ENCODE measurements around the gene FKBP8.

Gene FKBP8

GRCh38 chr19:18520848-18521691 lies 22.3 kb downstream of the FKBP8 start:
- DNase-seq, result peak; percentile 39 to 49

- peak; percentile 68 to 71 for DNase-seq
Measured at GRCh38 chr19:18519962-18520847, 23.2 kb downstream of the FKBP8 start.

- DNase-seq, result no peak
Measured at GRCh38 chr19:18518639-18519038, 24.7 kb downstream of the FKBP8 start.

DNA sequence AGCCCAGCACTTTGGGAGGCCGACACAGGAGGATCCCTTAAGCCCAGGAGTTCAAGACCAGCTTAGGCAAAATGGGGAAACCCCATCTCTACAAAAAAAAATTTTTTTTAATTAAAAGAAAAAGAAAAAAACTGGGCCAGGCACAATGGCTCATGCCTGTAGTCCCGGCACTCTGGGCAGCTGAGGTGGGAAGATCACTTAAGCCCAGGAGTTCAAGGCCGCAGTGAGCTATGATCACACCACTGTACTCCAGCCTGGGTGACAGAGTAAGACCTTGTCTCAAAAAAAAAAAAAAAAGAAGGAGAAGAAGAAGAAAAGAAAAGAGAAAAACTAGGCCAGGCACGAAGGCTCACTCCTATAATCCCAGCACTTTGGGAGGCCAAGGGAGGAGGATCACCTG lies 25.8 kb downstream of the FKBP8 start:
- no peak for DNase-seq

DNA sequence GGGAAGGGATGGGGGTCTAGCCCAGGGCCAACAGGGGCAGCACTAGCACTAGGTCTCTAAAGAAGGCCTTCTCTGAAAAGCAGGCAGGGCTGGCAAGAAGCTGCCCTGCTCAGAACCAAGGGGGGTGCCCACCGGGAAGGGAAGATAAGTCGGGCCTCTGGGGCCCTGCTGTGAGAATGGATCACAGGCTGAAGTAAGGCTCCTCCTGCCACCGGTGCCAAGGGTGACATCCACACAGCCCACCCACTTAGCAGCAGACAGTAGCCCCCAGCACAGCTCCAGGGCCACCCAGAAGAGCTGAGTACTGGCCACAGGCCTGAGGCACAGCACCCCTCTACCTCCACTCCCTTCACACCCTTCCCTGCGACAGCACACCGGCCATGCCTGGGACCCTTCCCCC lies 27.4 kb downstream of the FKBP8 start:
- DNase-seq, result no peak

DNA sequence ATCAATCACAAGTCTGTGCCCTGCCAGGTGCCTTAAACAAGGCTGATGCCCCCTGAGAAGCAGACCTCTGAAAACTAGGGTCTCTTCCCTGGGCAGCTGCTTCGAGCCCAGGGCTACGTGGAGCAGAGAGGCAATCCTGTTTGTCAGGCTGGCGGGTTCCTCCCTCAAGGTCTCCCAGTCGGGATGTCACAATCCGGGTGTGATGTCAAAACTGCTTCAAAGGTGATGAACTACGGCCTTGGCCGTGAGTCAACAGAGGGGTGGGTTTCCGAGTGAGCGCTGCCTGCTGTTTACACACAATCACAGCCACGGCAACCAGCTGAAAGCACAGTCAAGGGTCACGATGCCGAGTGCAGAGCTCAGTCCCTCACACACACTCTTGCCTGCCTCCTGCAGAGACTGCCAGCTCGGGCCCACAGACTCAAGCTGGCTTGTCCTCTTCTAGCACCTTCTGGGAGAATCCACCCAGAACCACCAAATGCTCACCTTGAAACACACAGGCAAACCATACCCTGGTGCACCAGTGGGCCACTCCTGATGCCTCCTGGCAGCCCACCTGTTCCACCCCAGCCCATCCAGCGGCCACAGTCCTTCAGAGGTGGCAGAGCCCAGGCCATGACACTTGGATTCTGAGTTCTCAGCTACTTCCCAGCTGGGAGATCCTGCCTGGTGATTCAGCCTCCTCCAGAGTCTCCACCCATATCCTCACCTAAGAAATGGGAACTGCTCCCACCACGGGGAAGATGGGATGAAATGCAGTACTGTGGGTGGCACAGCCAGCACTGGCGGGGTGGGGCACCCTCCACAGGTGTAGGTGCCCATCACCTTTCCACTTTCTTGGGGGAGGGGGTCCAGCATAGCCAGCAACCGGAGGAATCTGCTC lies 28.3 kb downstream of the FKBP8 start:
- peak; percentile 44 to 78 for DNase-seq

- no peak for DNase-seq
Measured at GRCh38 chr19:18513868-18514267, 29.5 kb downstream of the FKBP8 start.

- no peak for DNase-seq
Measured at GRCh38 chr19:18510216-18510615, 33.2 kb downstream of the FKBP8 start.

GRCh38 chr19:18508585-18508984 lies 34.8 kb downstream of the FKBP8 start:
- DNase-seq, result no peak

DNA sequence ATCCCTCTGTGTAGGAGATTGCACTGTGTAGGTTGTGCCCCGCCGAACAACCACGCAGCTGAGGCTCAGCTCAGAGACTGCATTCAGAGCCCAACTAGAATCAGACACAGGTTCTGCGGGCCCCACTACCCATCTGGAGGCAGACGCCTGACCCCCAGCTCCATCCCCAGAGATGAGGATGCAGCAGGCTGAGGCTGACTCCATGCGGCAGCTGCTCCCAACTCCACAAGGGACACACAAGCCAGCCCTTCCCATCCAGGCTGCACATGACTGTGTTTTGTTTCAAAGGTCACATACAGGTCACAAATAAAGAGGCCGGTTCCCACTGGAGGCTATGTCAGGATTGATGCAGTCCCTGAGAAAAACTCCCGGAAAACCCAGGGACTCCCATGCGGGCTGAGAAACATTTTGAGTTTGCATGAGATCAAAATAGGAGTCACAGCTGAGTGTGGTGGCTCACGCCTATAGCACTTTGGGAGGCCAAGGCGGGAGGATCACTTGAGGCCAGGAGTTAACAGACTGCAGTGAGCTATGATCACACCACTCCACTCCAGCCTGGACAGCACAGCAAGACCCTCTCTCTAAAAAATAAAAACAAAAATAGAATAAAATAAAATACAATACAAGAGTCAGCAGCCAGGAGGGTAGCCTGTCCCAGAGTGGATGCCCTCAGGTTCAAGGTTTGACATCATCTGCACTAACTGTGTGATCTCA lies 35.5 kb downstream of the FKBP8 start:
- no peak for DNase-seq

DNA sequence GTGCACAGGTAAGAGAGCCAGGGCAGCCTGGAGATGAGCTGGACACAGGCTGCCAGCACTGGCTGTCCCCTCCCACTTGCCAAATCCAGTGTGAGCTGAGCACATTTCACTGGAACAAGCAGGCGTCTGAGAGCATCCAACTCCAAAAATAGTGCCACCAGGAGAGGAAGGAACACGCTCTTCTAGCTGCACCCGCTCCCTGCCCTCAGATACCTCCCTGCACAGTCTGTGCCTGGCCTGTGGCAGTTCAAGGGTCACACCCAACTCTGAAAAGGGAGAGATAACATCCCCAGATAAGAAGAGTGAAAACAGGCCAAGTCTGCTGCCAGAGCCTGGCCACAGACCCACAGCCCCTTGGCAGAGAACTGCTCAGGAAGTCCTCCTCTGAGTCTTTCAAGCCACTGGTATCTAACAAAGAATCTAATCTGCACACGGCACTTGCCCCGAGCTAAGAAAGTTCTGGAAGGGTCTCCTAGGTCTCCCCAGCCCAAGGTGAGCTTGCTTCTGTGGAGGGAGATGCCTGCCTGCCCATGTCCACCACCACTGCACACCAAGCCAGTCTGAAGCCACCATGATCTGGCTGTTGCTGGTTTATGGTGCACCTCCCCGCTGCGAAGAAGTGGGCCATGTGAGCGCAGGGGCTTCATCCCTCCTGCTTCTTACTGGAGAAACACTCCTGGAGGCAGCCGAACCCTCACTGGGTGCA lies 36.2 kb downstream of the FKBP8 start:
- peak in 1 of 2 donors; percentile 68 for DNase-seq

- no peak for DNase-seq
Measured at GRCh38 chr19:18506101-18506930, 37.1 kb downstream of the FKBP8 start.

DNA sequence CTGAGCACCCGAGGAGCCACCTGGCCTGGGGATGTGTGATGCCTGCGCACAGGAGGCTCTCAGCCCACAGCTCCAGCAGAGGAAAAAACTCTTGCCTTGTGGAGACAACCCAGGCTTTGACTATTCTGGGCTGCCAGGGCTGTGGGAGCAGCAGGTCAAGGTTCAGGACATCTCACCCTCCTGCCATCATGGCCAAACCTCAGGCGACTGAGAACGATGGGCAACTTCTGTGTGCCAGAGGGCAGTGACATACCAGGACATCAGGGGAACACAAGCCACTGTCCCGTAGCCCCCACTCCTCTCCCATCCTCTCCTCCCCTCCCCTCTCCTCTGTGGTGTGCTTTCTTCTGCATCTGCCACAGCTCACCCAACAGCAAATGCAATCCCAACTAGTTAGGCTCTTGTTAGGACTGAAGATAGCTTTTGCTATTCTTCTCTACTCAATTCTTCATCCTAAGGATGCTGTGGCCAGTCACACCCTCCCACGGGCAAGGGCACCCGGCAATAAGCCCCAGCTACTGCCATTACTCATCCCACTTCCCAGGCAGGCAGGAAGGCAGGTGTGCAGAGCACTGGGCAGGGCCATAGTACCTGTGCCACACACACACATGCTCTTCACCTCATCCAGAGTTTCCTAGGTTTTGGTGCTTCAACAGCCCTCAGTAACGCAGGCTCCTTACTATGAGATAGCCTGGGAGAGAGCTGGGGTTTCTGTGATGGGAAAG lies 38.3 kb downstream of the FKBP8 start:
- DNase-seq, result no peak

DNA sequence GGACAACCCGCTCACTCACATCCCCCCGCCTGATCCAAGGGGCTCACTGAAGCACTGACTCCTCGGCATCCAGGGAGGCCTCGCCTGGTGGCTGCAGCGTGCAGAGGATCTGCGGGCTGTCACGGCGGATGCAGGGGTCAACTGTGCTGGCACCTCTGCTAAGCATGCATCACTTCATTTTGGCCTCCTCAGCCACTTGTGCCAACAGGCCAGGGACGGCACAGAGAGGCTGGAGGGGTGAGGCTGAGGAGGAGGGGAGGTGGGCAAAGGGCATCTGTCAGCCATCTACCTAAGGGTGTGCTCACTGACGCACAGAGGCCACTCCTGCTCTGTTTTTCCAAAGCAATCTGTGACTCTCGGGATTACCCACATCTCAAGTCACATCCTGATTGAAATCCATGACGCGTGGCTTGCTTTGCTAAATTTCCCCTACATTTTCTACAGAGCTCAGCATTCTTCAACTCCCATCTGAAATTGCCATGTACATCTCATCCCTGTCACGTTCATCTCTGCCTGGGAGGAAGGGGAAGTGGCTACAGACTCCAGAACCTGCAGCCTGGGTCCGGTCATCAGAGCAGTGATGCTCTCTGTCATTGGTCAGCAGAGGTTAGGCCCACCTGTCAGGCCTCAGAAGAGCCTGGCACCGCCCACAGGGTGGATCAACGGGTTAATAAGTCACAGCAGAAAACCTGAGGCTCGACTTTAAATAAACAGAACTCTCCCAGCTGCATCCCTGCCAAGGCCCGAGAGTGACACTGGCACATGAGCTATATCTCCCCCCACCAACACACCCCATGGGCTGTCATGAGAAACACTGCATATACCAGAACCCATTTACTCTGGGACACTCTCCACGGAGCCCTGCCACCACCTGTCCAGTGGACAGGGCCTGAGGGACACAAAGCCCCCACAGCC lies 39.1 kb downstream of the FKBP8 start:
- no peak for DNase-seq

- DNase-seq, result no peak
Measured at GRCh38 chr19:18503337-18503970, 39.9 kb downstream of the FKBP8 start.

- peak in 1 of 2 donors; percentile 32 for DNase-seq
Measured at GRCh38 chr19:18502638-18503294, 40.6 kb downstream of the FKBP8 start.

- no peak for DNase-seq
Measured at GRCh38 chr19:18502246-18502637, 41.1 kb downstream of the FKBP8 start.

DNA sequence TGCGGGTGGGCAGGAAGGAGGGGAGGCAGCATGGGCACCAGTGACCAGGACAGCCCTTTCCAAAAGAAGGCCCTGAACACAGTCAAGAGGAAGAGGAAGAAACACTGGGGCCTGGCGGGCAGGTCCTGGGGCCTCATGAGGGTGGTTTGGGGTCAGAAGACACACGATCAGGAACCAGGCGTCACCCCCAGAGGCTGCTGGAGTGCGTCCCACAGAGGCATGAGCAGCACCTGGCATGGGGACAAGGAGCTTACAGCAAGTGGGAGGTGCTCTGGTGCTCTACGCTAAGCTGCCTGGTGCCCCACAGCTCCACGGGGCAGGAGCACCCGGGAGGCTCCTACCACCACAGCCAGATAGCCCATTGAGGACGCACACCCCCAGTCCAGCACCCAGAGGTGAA lies 41.5 kb downstream of the FKBP8 start:
- DNase-seq, result no peak
